ENCODE measurements around the gene SLC24A3. TPM values are rescaled to one million over a fixed set of nuclear protein-coding genes. Genes with fewer than 3 reads are reported as not detected.
"Not testable (repeated sequence)": the region's sequence is repeated elsewhere in the genome, so short reads cannot be mapped to it uniquely, and the experiment has no call there.

SLC24A3 gene
- total and polyA plus RNA-seq, 12 donors: 0.21 to 2.6 (median 0.84) TPM

DNA sequence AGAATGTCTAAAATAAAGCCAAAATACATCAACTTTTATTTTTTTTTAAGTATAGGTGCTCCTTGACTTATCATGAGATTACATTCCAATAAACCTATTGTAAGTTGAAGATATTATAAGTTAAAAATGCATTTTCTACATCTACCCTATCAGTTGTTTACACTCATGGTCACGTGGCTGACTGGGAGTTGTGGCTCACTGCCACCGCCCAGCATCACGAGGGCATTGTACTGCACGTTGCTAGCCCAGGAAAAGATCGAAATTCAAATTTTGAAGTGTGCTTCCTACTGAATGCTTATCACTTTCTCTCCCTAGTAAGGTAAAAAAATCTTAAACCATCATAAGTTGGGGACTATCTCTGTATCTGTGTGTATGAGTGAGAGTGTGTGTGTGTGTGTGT lies 419.0 kb downstream of the SLC24A3 start:
- intact Hi-C loops (cut with DNase I): loop anchor here in 1 of 10 donors (5.0 kb wide), 1 partner anchor 686 kb away; no protein-coding TSS in a partner anchor
- Histone ChIP-seq H3K9me3 (peaks cover 0 to 5% (median 0%) of the 10 kb centered on the region in 11 donors), H3K27me3 (peaks cover 0 to 9% (median 0%) of the 10 kb centered on the region in 7 donors), H3K36me3 (no peaks in the 10 kb centered on the region), H3K4me3 (no peak overlapping the region), H3K4me1 (peaks cover 0 to 13% (median 0%) of the 10 kb centered on the region in 9 donors), H3K27ac (no peak overlapping the region)
- ATAC-seq: no peak
- WGBS, 2 donors: 61 to 63% methylated on average over 5 of the region's 5 CpGs
- TF ChIP-seq, protein P1, sequence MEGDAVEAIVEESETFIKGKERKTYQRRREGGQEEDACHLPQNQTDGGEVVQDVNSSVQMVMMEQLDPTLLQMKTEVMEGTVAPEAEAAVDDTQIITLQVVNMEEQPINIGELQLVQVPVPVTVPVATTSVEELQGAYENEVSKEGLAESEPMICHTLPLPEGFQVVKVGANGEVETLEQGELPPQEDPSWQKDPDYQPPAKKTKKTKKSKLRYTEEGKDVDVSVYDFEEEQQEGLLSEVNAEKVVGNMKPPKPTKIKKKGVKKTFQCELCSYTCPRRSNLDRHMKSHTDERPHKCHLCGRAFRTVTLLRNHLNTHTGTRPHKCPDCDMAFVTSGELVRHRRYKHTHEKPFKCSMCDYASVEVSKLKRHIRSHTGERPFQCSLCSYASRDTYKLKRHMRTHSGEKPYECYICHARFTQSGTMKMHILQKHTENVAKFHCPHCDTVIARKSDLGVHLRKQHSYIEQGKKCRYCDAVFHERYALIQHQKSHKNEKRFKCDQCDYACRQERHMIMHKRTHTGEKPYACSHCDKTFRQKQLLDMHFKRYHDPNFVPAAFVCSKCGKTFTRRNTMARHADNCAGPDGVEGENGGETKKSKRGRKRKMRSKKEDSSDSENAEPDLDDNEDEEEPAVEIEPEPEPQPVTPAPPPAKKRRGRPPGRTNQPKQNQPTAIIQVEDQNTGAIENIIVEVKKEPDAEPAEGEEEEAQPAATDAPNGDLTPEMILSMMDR (IDR thresholded peaks at IDR 0.05): no peak
- DNase-seq: no peak

DNA sequence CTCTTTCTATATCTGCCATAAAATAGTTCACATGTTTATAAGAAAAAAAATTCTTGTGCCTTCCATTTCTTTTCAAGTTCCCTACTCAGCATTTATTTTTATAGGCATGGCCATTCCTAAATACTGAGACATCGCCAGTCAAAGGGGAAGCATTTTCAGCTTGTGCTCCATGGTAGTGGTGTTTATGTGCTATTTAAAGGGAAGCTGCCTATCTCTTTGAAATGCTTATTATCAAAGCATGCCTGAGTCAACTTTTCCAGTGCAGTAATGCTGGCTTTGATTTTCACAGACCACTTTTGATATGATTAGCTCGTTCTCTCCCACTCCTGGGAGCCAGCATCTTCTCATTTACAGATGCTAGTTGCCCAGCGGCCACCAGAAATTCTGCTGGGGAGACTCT lies 421.5 kb downstream of the SLC24A3 start:
- Histone ChIP-seq H3K4me1 (peaks cover 0 to 13% (median 0%) of the 10 kb centered on the region in 9 donors), H3K27ac (peak overlapping the region in 4 of 10 donors; percentile 54 to 61 (median 56)), H3K9me3 (peaks cover 0 to 5% (median 0%) of the 10 kb centered on the region in 11 donors), H3K36me3 (no peaks in the 10 kb centered on the region), H3K27me3 (no peaks in the 10 kb centered on the region), H3K4me3 (no peak overlapping the region)
- ATAC-seq: peak in 7 of 8 donors; percentile 11 to 98 (median 81)
- WGBS, 2 donors: 15 to 30% methylated on average over 3 of the region's 3 CpGs
- TF ChIP-seq, protein P1 (IDR thresholded peaks at IDR 0.05): no peak
- intact Hi-C loops (cut with DNase I): loop anchor here in 1 of 10 donors (5.0 kb wide), 1 partner anchor 683 kb away; no protein-coding TSS in a partner anchor
- DNase-seq: peak in 1 of 2 donors; percentile 19

DNA sequence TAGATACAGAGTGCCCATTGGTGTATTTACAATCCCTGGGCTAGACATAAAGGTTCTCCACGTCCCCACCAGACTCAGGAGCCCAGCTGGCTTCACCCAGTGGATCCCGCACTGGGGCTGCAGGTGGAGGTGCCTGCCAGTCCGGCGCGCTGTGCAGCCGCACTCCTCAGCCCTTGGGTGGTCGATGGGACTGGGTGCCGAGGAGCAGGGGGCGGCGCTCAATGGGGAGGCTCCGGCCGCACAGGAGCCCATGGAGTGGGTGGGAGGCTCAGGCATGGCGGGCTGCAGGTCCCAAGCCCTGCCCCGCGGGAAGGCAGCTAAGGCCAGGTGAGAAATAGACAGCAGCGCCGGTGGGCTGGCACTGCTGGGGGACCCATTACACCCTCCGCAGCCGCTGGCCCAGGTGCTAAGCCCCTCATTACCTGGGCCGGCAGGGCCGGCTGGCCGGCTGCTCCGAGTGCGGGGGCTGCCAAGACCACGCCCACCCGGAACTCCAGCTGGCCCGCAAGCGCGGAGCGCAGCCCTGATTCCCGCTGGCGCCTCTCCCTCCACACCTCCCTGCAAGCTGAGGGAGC lies 427.1 kb downstream of the SLC24A3 start:
- H3K36me3 ChIP-seq; DNase-seq; H3K27ac ChIP-seq; H3K4me1 ChIP-seq; intact Hi-C loops (cut with DNase I); H3K4me3 ChIP-seq; H3K9me3 ChIP-seq; H3K27me3 ChIP-seq; ATAC-seq: not testable (repeated sequence)
- WGBS, 2 donors: 94 to 95% methylated on average over 32 of the region's 32 CpGs

DNA sequence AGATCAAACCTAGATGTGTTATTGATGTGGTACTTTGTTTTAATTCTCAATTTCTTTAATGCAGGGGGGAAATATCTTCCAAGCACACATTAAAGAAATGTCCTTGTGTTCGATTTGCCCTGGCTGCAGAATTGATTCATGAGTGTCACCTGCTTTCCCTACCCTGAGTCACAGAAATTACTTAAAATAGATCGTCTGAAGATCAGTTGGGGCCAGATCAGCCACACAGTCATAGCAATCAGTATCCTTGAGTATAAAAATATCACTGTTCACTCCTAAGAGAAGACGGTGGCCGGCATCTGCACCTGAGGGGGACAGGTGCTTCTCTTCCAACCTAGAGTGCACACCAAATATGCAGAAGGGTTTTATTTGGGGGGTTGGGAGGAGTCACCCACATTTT lies 430.4 kb downstream of the SLC24A3 start:
- H3K27ac ChIP-seq: no peak overlapping the region
- peaks cover 0 to 4% (median 0%) of the 10 kb centered on the region in 9 donors for H3K4me1 ChIP-seq
- TF ChIP-seq, protein P1 (IDR thresholded peaks at IDR 0.05): no peak
- ATAC-seq (no peak), DNase-seq (no peak)
- no peaks in the 10 kb centered on the region for H3K36me3 ChIP-seq
- WGBS, 2 donors: 54 to 58% methylated on average over 4 of the region's 4 CpGs
- no peaks in the 10 kb centered on the region for H3K27me3 ChIP-seq
- no peaks in the 10 kb centered on the region for H3K9me3 ChIP-seq
- intact Hi-C loops (cut with DNase I): no loop called here
- H3K4me3 ChIP-seq: no peak overlapping the region

DNA sequence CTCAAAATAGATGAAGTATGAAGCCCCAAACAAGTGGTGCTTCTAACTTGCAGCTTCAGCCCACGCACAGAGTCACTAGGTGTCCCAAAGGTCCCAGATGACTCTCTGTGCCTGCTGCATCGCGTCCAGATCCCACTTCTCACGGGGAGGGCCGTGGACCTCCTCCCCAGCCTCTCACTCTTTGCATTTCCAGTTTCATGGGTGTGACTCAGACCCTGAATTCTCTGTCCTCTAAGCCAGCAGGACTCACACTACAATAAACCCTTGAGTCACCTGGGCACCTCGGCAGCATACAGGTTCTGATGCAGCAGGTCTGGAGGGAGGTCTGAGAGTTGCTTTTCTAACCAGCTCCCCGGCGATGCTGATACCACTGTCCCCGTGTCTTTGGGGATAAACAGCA lies 431.6 kb downstream of the SLC24A3 start:
- WGBS, 2 donors: 59 to 66% methylated on average over 9 of the region's 9 CpGs
- Histone ChIP-seq H3K27ac (no peak overlapping the region), H3K9me3 (no peaks in the 10 kb centered on the region), H3K27me3 (no peaks in the 10 kb centered on the region), H3K4me1 (peaks cover 0 to 4% (median 0%) of the 10 kb centered on the region in 9 donors), H3K36me3 (no peaks in the 10 kb centered on the region), H3K4me3 (no peak overlapping the region)
- TF ChIP-seq, protein P1 (IDR thresholded peaks at IDR 0.05): no peak
- intact Hi-C loops (cut with DNase I): no loop called here
- ATAC-seq: no peak
- no peak for DNase-seq
